H1 (cell line): ENCODE measurements around the gene KRTAP5-1. TPM values are rescaled to one million over a fixed set of nuclear protein-coding genes. Genes with fewer than 3 reads are reported as not detected.

ENCODE experiments used
- CTCF ChIA-PET: fragments of 300-600 bp; sonication (Branson Sonifier 250); formaldehyde crosslinking; loops from one replicate; lab custom pipeline; 2021; ENCODE audit not compliant: partially characterized antibody; lab: Charles Lee
- POLR2A ChIA-PET: fragments of 300-600 bp; sonication (Branson Sonifier 250); formaldehyde crosslinking; loops from one replicate; lab custom pipeline; 2021; ENCODE audit warnings: inconsistent platforms; ENCODE audit not compliant: partially characterized antibody; lab: Charles Lee
- DNase-seq, 2 experiments: peaks; one replicate each; pipeline versions ENCODE4 v3.0.0 to v3.0.0-alpha.2; 2010 to 2022; ENCODE audit warnings: low spot score in 2 of 2, low read depth in 1 of 2, mixed read lengths in 1 of 2
- FAIRE-seq: peaks from 2 replicates; lab custom pipeline; 2011; peaks lifted over from hg19 to GRCh38; lab: Jason Lieb, UNC
- H2AFZ ChIP-seq: 2 replicates; pipeline ENCODE4 v1.8.1; 2012; ENCODE audit warnings: low read length, inconsistent platforms
- H2AK5ac ChIP-seq: 2 replicates; pipeline ENCODE4 v1.6.1; 2013; ENCODE audit warnings: low read depth, low read length
- H2BK120ac ChIP-seq: replicated peaks from 2 replicates; pipeline ENCODE3; 2013; ENCODE audit warnings: low read depth, low read length, inconsistent platforms
- H2BK12ac ChIP-seq: 2 replicates; pipeline ENCODE4 v1.6.1; 2013; ENCODE audit warnings: low read depth, low read length
- H2BK15ac ChIP-seq: 2 replicates; pipeline ENCODE4 v1.6.1; 2013; ENCODE audit warnings: low read length
- H2BK20ac ChIP-seq: 2 replicates; pipeline ENCODE4 v1.6.1; 2013; ENCODE audit warnings: low read length
- H2BK5ac ChIP-seq: 2 replicates; pipeline ENCODE4 v1.6.1; 2013; ENCODE audit warnings: low read depth, low read length
- H3K14ac ChIP-seq: 2 replicates; pipeline ENCODE4 v1.6.1; 2013; ENCODE audit warnings: inconsistent platforms; ENCODE audit not compliant: insufficient read length
- H3K18ac ChIP-seq: 2 replicates; pipeline ENCODE4 v1.6.1; 2013; ENCODE audit warnings: low read length; ENCODE audit errors: extremely low read depth
- H3K23ac ChIP-seq: 2 replicates; pipeline ENCODE4 v1.6.1; 2013; ENCODE audit warnings: inconsistent platforms; ENCODE audit not compliant: insufficient read length
- H3K23me2 ChIP-seq: 2 replicates; pipeline ENCODE4 v1.6.1; 2013; ENCODE audit warnings: low read depth, low read length
- H3K27ac ChIP-seq: 2 replicates; pipeline ENCODE4 v1.6.1; 2011; ENCODE audit warnings: low read depth, low read length, inconsistent platforms
- H3K27me3 ChIP-seq, 4 experiments: replicated peaks in 1 of 4; 1 replicate in 1 of 4; 2 replicates in 3 of 4; pipeline versions ENCODE4 v1.6.1 to v1.8.1; 2011 to 2013; ENCODE audit warnings: low read length in 3 of 4, mild to moderate bottlenecking in 3 of 4, inconsistent platforms in 2 of 4, mixed read lengths in 2 of 4, moderate library complexity in 1 of 4; ENCODE audit not compliant: control insufficient read depth in 3 of 4, insufficient read depth in 3 of 4; ENCODE audit errors: extremely low read depth in 1 of 4
- H3K36me3 ChIP-seq, 4 experiments: 2 replicates each; pipeline versions ENCODE4 v1.6.1 to v1.8.1; 2011 to 2013; ENCODE audit warnings: mild to moderate bottlenecking in 4 of 4, low read length in 3 of 4, moderate library complexity in 2 of 4, control low read depth in 1 of 4, inconsistent platforms in 1 of 4; ENCODE audit not compliant: insufficient read depth in 4 of 4, control insufficient read depth in 2 of 4
- H3K4ac ChIP-seq: replicated peaks from 2 replicates; pipeline ENCODE3; 2013; ENCODE audit warnings: low read length, low read depth, mixed read lengths, inconsistent platforms; ENCODE audit not compliant: insufficient read length
- H3K4me1 ChIP-seq, 4 experiments: replicated peaks in 1 of 4; 1 replicate in 1 of 4; 2 replicates in 3 of 4; pipeline versions ENCODE4 v1.6.1 to v1.8.1; 2011 to 2013; ENCODE audit warnings: low read length in 3 of 4, inconsistent platforms in 2 of 4, mixed read lengths in 1 of 4; ENCODE audit not compliant: insufficient read depth in 4 of 4, control insufficient read depth in 3 of 4
- H3K4me2 ChIP-seq, 2 experiments: 2 replicates each; pipeline versions ENCODE4 v1.6.1 to v1.8.1; 2011 to 2013; ENCODE audit warnings: low read depth in 2 of 2, low read length in 2 of 2, control low read depth in 1 of 2, inconsistent platforms in 1 of 2, mild to moderate bottlenecking in 1 of 2; ENCODE audit not compliant: insufficient read depth in 1 of 2
- H3K4me3 ChIP-seq, 4 experiments: fragments of 200-600, 300-600 bp in 1 of 4; sonication (generic), shearing (Covaris generic), sonication (Bioruptor Twin) in 1 of 4; 2 replicates each; pipeline versions ENCODE4 v1.5.1 to v1.8.1; 2011 to 2016; ENCODE audit warnings: low read length in 4 of 4, low read depth in 3 of 4, control low read depth in 2 of 4, inconsistent platforms in 2 of 4, mild to moderate bottlenecking in 2 of 4, mixed read lengths in 1 of 4, moderate library complexity in 1 of 4; ENCODE audit not compliant: insufficient read depth in 2 of 4; ENCODE audit errors: extremely low read depth in 1 of 4
- H3K56ac ChIP-seq: replicated peaks from 2 replicates; pipeline ENCODE3; 2013; ENCODE audit warnings: low read depth, mild to moderate bottlenecking, mixed read lengths, low read length, inconsistent platforms; ENCODE audit not compliant: insufficient read length
- H3K79me1 ChIP-seq: 2 replicates; pipeline ENCODE4 v1.6.1; 2013; ENCODE audit warnings: low read depth, low read length, control low read depth
- H3K79me2 ChIP-seq, 2 experiments: 2 replicates each; pipeline versions ENCODE4 v1.6.1 to v1.8.1; 2012 to 2013; ENCODE audit warnings: low read length in 2 of 2, mild to moderate bottlenecking in 2 of 2, inconsistent platforms in 1 of 2; ENCODE audit not compliant: insufficient read depth in 2 of 2, control insufficient read depth in 1 of 2
- H3K9ac ChIP-seq, 4 experiments: replicated peaks in 1 of 4; 1 replicate in 1 of 4; 2 replicates in 3 of 4; pipeline versions ENCODE4 v1.6.1 to v1.8.1; 2011 to 2013; ENCODE audit warnings: low read depth in 3 of 4, low read length in 3 of 4, control low read depth in 2 of 4, mild to moderate bottlenecking in 2 of 4, moderate library complexity in 2 of 4, inconsistent platforms in 1 of 4; ENCODE audit errors: extremely low read depth in 1 of 4
- H3K9me3 ChIP-seq, 2 experiments: 2 replicates each; pipeline versions ENCODE4 v1.6.1 to v1.8.1; 2012 to 2013; ENCODE audit warnings: mild to moderate bottlenecking in 2 of 2, moderate library complexity in 2 of 2, control low read depth in 1 of 2, inconsistent platforms in 1 of 2, low read depth in 1 of 2, low read length in 1 of 2, mixed read lengths in 1 of 2; ENCODE audit not compliant: insufficient read depth in 2 of 2
- H4K20me1 ChIP-seq, 2 experiments: replicated peaks in 1 of 2; 2 replicates each; pipeline versions ENCODE3 to v1.8.1; 2011 to 2013; ENCODE audit warnings: inconsistent platforms in 2 of 2, low read length in 2 of 2, mild to moderate bottlenecking in 1 of 2; ENCODE audit not compliant: insufficient read depth in 2 of 2, control insufficient read depth in 1 of 2
- H4K5ac ChIP-seq: 2 replicates; pipeline ENCODE4 v1.6.1; 2013; ENCODE audit warnings: low read length, low read depth, mixed read lengths, inconsistent platforms; ENCODE audit not compliant: insufficient read length
- H4K8ac ChIP-seq: 2 replicates; pipeline ENCODE4 v1.8.0; 2013; ENCODE audit warnings: mild to moderate bottlenecking, moderate library complexity, low read length, inconsistent platforms; ENCODE audit not compliant: insufficient read depth; ENCODE audit errors: extremely low read depth
- H4K91ac ChIP-seq: replicated peaks from 2 replicates; pipeline ENCODE3; 2013; ENCODE audit warnings: low read length, mixed read lengths, inconsistent platforms; ENCODE audit not compliant: insufficient read length
- GTF2F1 ChIP-seq: IDR thresholded peaks from 2 replicates; pipeline ENCODE4 v1.6.1; 2012; ENCODE audit warnings: low read depth, low read length, improper control_type of control experiment, borderline replicate concordance
- JUN ChIP-seq: IDR thresholded peaks from 2 replicates; pipeline ENCODE4 v1.6.1; 2011; ENCODE audit warnings: low read depth, mild to moderate bottlenecking, improper control_type of control experiment, low read length
- POU5F1 ChIP-seq: IDR thresholded peaks from 2 replicates; pipeline ENCODE4 v1.6.1; 2011; ENCODE audit warnings: low read depth, mild to moderate bottlenecking, low read length, moderate library complexity
- SUZ12 ChIP-seq: fragments of 200-600 bp; sonication (generic); IDR thresholded peaks from 2 replicates; pipeline ENCODE4 v1.6.1; 2012; ENCODE audit warnings: mild to moderate bottlenecking, inconsistent platforms, low read length, moderate library complexity, mixed read lengths
- WGBS, 2 experiments: shearing (Covaris generic) in 1 of 2; methylation state at CpG; one replicate each; pipeline versions ENCODE4 v1.1.6 to v1.1.7; 2013 to 2015; ENCODE audit warnings: low lambda C conversion rate in 2 of 2, mixed read lengths in 2 of 2, inconsistent platforms in 1 of 2, low coverage in 1 of 2, missing lambda C conversion rate in 1 of 2; ENCODE audit not compliant: insufficient replicate concordance in 2 of 2, insufficient coverage in 1 of 2, insufficient read length in 1 of 2; ENCODE audit errors: extremely low coverage in 1 of 2, missing lambda C conversion rate in 1 of 2; 5-methylcytosine and 5-hydroxymethylcytosine counted together
- polyA plus RNA-seq, 7 experiments: library from polyadenylated mRNA; depleted of rRNA in 3 of 7; stranded (reverse) in 5 of 7; unstranded in 2 of 7; fragments of >200 nt in 5 of 7; fragments of 200-250 nt in 2 of 7; gene quantifications; 1 replicate in 5 of 7; 2 replicates in 1 of 7; 4 replicates in 1 of 7; pipeline versions ENCODE4 v1.2.1 to v1.2.3, GENCODE V29; 2011 to 2013; ENCODE audit warnings: missing spikeins in 2 of 7, mixed read lengths in 2 of 7
- total RNA-seq: library from RNA; stranded (reverse); fragmentation: NEBNext Ultra II Directional; extraction: Animal tissue kit (Norgen Biotek cat#: 25700); gene quantifications from 2 replicates; pipeline ENCODE4 v1.2.1, GENCODE V29; 2021
- TF ChIP-seq, protein P1 (sequence below): IDR thresholded peaks from 2 replicates; pipeline ENCODE4 v1.6.1; 2011; ENCODE audit warnings: low read depth, mild to moderate bottlenecking, low read length; ENCODE audit not compliant: insufficient read depth
- TF ChIP-seq, protein P2 (sequence below), 3 experiments: IDR thresholded peaks; 1 replicate in 2 of 3; 2 replicates in 1 of 3; pipeline versions ENCODE4 v1.5.1 to v1.6.1; 2011; ENCODE audit warnings: low read length in 3 of 3, mild to moderate bottlenecking in 3 of 3, inconsistent platforms in 2 of 3, low read depth in 1 of 3, moderate library complexity in 1 of 3; ENCODE audit not compliant: insufficient read depth in 1 of 3; ENCODE audit errors: control extremely low read depth in 1 of 3

KRTAP5-1 gene
- total and polyA plus RNA-seq, 2 of the 8 experiments (the other 6 are each of a cell fraction or from before 2014, with no cell fraction given): not detected

DNA sequence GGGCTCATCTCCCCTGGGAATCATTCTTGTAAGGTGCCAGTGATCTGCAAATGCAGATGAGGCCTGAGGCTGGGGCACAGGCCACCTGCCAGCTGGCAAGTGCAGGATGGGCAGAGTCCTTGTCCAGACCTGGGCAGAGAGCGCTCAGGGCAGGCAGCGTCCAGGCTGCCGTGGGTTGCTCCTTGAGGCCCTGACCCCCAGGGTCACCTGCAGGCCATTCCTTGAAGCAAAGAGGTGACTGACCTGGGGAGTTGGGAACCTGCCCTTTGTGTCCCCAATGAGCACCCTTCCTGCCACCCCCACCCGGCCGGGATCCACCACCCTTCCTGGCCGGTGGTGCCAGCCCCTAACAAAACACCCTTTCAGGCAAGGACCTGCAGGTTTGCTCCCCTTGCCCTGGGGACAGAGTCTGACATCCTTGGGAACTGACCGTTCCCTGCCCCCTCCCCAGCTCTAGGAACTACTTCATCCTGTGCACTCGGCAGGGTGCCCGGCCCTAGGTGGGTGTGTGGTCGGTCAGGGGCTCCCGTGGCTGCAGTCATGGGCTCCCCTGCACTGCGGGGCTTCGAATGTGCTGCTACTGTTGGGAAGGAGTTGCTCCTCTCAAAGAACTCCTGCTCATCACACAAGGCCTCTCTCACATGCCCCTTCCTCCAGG is 41.3 kb downstream of the KRTAP5-1 start:
- H2AFZ ChIP-seq: no peak overlapping the region
- H3K4ac ChIP-seq: no peak overlapping the region
- H3K27me3 ChIP-seq: peaks cover 15 to 43% (median 33%) of the 10 kb centered on the region in 4 experiments
- no peak for FAIRE-seq
- H4K5ac ChIP-seq: no peak overlapping the region
- H3K23me2 ChIP-seq: peaks cover 15% of the 10 kb centered on the region; the same call in 1 of the 2 replicates
- no peak overlapping the region for H3K23ac ChIP-seq
- H2BK20ac ChIP-seq: no peak overlapping the region
- TF ChIP-seq POU5F1 (no peak), SUZ12 (no peak), GTF2F1 (no peak), JUN (no peak)
- TF ChIP-seq, protein P1, sequence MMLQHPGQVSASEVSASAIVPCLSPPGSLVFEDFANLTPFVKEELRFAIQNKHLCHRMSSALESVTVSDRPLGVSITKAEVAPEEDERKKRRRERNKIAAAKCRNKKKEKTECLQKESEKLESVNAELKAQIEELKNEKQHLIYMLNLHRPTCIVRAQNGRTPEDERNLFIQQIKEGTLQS: no peak
- TF ChIP-seq, protein P2, sequence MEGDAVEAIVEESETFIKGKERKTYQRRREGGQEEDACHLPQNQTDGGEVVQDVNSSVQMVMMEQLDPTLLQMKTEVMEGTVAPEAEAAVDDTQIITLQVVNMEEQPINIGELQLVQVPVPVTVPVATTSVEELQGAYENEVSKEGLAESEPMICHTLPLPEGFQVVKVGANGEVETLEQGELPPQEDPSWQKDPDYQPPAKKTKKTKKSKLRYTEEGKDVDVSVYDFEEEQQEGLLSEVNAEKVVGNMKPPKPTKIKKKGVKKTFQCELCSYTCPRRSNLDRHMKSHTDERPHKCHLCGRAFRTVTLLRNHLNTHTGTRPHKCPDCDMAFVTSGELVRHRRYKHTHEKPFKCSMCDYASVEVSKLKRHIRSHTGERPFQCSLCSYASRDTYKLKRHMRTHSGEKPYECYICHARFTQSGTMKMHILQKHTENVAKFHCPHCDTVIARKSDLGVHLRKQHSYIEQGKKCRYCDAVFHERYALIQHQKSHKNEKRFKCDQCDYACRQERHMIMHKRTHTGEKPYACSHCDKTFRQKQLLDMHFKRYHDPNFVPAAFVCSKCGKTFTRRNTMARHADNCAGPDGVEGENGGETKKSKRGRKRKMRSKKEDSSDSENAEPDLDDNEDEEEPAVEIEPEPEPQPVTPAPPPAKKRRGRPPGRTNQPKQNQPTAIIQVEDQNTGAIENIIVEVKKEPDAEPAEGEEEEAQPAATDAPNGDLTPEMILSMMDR (IDR thresholded peaks at IDR 0.05; ENCODE audit: control extremely low read depth in 1 of 3, insufficient read depth in 1 of 3, low read depth in 1 of 3, low read length in 3 of 3): no peak
- peaks cover 3 to 26% (median 13%) of the 10 kb centered on the region in 4 experiments for H3K4me1 ChIP-seq
- no peak overlapping the region for H3K56ac ChIP-seq
- H3K36me3 ChIP-seq: no peaks in the 10 kb centered on the region
- H2BK120ac ChIP-seq: no peak overlapping the region
- no peaks in the 10 kb centered on the region for H3K79me2 ChIP-seq
- no peak overlapping the region for H2AK5ac ChIP-seq
- no peak overlapping the region for H3K9ac ChIP-seq
- no peak overlapping the region for H3K18ac ChIP-seq
- DNase-seq: no peak
- H3K4me3 ChIP-seq: no peak overlapping the region
- H3K79me1 ChIP-seq: no peaks in the 10 kb centered on the region
- no peak overlapping the region for H2BK15ac ChIP-seq
- CTCF ChIA-PET: interaction anchor here (0.6 to 7.2 kb wide), 7 partner anchors 10 to 706 kb away, joined by 3 to 144 read pairs (median 3); no protein-coding TSS in a partner anchor
- WGBS, 2 experiments: 79% methylated on average over 10 of the region's 13 CpGs; no CpG with 5 or more reads in 1 of the 2 experiments
- no peak overlapping the region for H3K27ac ChIP-seq
- no peaks in the 10 kb centered on the region for H4K20me1 ChIP-seq
- no peaks in the 10 kb centered on the region for H3K9me3 ChIP-seq
- POLR2A ChIA-PET: no interaction called here
- H2BK12ac ChIP-seq: no peak overlapping the region
- no peak overlapping the region for H4K91ac ChIP-seq
- no peak overlapping the region for H2BK5ac ChIP-seq
- no peak overlapping the region for H3K4me2 ChIP-seq
- H4K8ac ChIP-seq: no peak overlapping the region; the same call in 1 of the 2 replicates
- no peak overlapping the region for H3K14ac ChIP-seq
